Measurements from ENCODE around the gene REPIN1. TPM values are rescaled to one million over a fixed set of nuclear protein-coding genes. Genes with fewer than 3 reads are reported as not detected.

Gene REPIN1
- total RNA-seq, 1 experiment from 2014 or later: 106 TPM

- H4K8ac ChIP-seq (replicated peaks; ENCODE audit: insufficient read length, low read depth, low read length): no peak overlapping the region
- peak overlapping the region in 2 of 3 experiments; percentile 8 to 66; a peak in 4 of 7 replicates for H3K27ac Mint-ChIP-seq
- H3K18ac ChIP-seq (ENCODE audit: insufficient read length, low read depth, low read length): no peak overlapping the region
- H3K79me1 ChIP-seq (ENCODE audit: insufficient read depth, low read depth, low read length, poor library complexity, severe bottlenecking): no peaks in the 10 kb centered on the region
- no peaks in the 10 kb centered on the region for H3K27me3 Mint-ChIP-seq (ENCODE audit: low read depth)
- WGBS (ENCODE audit: extremely low coverage, insufficient read length, low lambda C conversion rate): no CpG with 5 or more reads among the region's 6 CpGs
- no peak overlapping the region for H3K4ac ChIP-seq (ENCODE audit: low read depth, low read length)
- peaks cover 12% of the 10 kb centered on the region; the same call in 1 of the 2 replicates for H3K4me1 ChIP-seq (ENCODE audit: insufficient read depth, low read length)
- H3K4me2 ChIP-seq (ENCODE audit: insufficient read depth, insufficient read length, low read length): no peak overlapping the region
- no peaks in the 10 kb centered on the region for H3K9me3 ChIP-seq (ENCODE audit: control insufficient read depth, low read depth, low read length)
- H3K36me3 Mint-ChIP-seq (ENCODE audit: insufficient read depth in 1 of 3, low read depth in 3 of 3): peaks cover 26 to 36% (median 26%) of the 10 kb centered on the region in 3 experiments; a peak in 6 of 7 replicates
- H4K20me1 ChIP-seq (ENCODE audit: control insufficient read depth, insufficient read depth, insufficient read length): no peaks in the 10 kb centered on the region
- no peak overlapping the region for H3K23ac ChIP-seq (ENCODE audit: insufficient read length, low read depth, low read length)
- peaks cover 11% of the 10 kb centered on the region for H3K23me2 ChIP-seq (ENCODE audit: insufficient read length, low read depth, low read length, poor library complexity, severe bottlenecking)
- DNase-seq: no peak
- H2AK5ac ChIP-seq (ENCODE audit: insufficient read length, low read length): no peak overlapping the region
- H2BK15ac ChIP-seq (ENCODE audit: low read depth, low read length): no peak overlapping the region
- no peak overlapping the region for H2BK120ac ChIP-seq (ENCODE audit: low read depth, low read length, poor library complexity, severe bottlenecking)
- no peak overlapping the region for H2BK5ac ChIP-seq (ENCODE audit: insufficient read length, low read length)
- no peak overlapping the region; the same call in 1 of the 2 replicates for H3K14ac ChIP-seq (ENCODE audit: insufficient read depth, low read length)
- H4K5ac ChIP-seq (ENCODE audit: insufficient read length, low read depth, low read length): no peak overlapping the region
- H3K9ac ChIP-seq (ENCODE audit: extremely low read depth, insufficient read length, low read length): no peak overlapping the region
- H3K4me1 Mint-ChIP-seq: peaks cover 60 to 70% of the 10 kb centered on the region in 2 experiments
- H3K27ac ChIP-seq (ENCODE audit: insufficient read length, low read depth, low read length): no peak overlapping the region
- H3K27me3 ChIP-seq (ENCODE audit: insufficient read depth, low read length): no peaks in the 10 kb centered on the region
- H3T11ph ChIP-seq (ENCODE audit: low read length): no peak overlapping the region
- H2AFZ ChIP-seq (ENCODE audit: low read length): no peak overlapping the region
- peaks cover 4% of the 10 kb centered on the region; the same call in 1 of the 2 replicates for H3K79me2 ChIP-seq (ENCODE audit: insufficient read depth, low read length)
- no peak for TF ChIP-seq CTCF (conservative IDR thresholded peaks at IDR 0.05)
- H2BK12ac ChIP-seq (ENCODE audit: insufficient read length, low read depth, low read length): no peak overlapping the region
- H4K91ac ChIP-seq (ENCODE audit: insufficient read length, low read depth, low read length): no peak overlapping the region
- H3K4me3 Mint-ChIP-seq: peak overlapping the region in 1 of 2 experiments; percentile 33; a peak in 1 of 5 replicates
- no peaks in the 10 kb centered on the region for H3K9me3 Mint-ChIP-seq
- H3K56ac ChIP-seq (ENCODE audit: insufficient read length, low read depth, low read length): no peak overlapping the region
- H2BK20ac ChIP-seq (ENCODE audit: low read depth, low read length, poor library complexity, severe bottlenecking): no peak overlapping the region
These were observed 7.9 kb downstream of the REPIN1 start for GRCh38 chr7:150376560-150376959.

Measured in H9 (cell line).